ENCODE data around the gene PHLDA2. TPM values are rescaled to one million over a fixed set of nuclear protein-coding genes. Genes with fewer than 3 reads are reported as not detected.
A peak's percentile ranks its signal among the peaks of the same experiment; 100 is the strongest.
"Not testable (repeated sequence)": the region's sequence is repeated elsewhere in the genome, so short reads cannot be mapped to it uniquely, and the experiment has no call there.

PHLDA2 gene
- total and polyA plus RNA-seq, 4 experiments from 2014 or later, result 0.58 to 1.9 (median 1.1) TPM

DNA sequence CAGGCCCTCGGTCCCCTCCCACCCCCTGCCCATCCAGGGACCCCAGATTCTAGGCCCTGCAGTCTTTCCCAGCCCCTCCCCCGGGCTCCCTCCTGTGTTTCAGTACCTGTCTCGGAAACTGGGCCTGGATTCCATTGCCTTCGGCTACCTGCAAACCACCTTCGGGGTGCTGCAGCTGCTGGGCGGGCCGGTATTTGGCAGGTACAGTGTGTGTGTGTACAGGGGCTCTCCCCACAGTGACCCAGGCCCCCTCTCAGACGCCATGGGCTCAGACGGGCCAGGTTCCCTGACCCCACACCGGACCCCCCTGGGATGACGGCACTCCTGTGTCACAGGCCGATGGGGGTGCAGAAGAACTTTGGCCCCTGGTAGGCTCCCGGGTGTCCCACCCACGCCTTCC is 21.1 kb downstream of the PHLDA2 start:
- Histone ChIP-seq H3K27me3 (ENCODE audit: insufficient read depth, low read length) (no peaks in the 10 kb centered on the region), H3K4me1 (ENCODE audit: insufficient read depth, low read length) (peaks cover 9% of the 10 kb centered on the region), H3K4me3 (ENCODE audit: low read length in 2 of 2) (no peak overlapping the region), H3K36me3 (ENCODE audit: insufficient read depth, low read length) (no peaks in the 10 kb centered on the region), H3K27ac (ENCODE audit: low read depth, low read length) (no peak overlapping the region), H3K9me3 (ENCODE audit: control insufficient read depth in 1 of 2, low read length in 2 of 2) (no peaks in the 10 kb centered on the region)
- peaks cover 7 to 20% (median 13%) of the 10 kb centered on the region in 4 donors for H3K4me1 Mint-ChIP-seq
- intact Hi-C loops (cut with micrococcal nuclease), result no loop called here
- ChIA-PET POLR2A (ENCODE audit: partially characterized antibody) (no interaction called here), CTCF (ENCODE audit: partially characterized antibody) (no interaction called here)
- H3K27ac Mint-ChIP-seq, result no peak overlapping the region
- no peaks in the 10 kb centered on the region for H3K9me3 Mint-ChIP-seq
- peaks cover 6 to 23% of the 10 kb centered on the region in 2 donors for H3K36me3 Mint-ChIP-seq
- H3K4me3 Mint-ChIP-seq, result no peak overlapping the region
- H3K27me3 Mint-ChIP-seq, result no peaks in the 10 kb centered on the region
- DNase-seq, result no peak

DNA sequence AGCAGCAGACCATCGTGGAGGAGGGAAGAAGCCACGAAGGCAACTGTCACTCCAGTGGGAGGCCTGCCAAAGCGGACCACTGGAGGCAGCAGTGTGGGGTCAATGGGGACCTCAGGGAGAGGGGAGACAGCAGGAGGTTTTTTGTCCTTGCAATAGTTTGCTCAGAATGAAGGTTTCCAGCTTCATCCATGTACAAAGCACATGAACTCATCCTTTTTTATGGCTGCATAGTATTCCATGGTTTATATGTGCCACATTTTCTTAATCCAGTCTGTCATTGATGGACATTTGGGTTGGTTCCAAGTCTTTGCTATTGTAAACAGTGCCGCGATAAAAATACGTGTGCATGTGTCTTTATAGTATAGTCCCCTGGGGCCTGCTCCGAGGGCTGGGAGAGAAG is 23.9 kb downstream of the PHLDA2 start:
- Mint-ChIP-seq H3K4me1 (peaks cover 10 to 36% (median 23%) of the 10 kb centered on the region in 4 donors), H3K36me3 (peaks cover 6 to 23% of the 10 kb centered on the region in 2 donors), H3K27ac (peak overlapping the region in 1 of 7 donors; percentile 15)
- peaks cover 24% of the 10 kb centered on the region for H3K4me1 ChIP-seq (ENCODE audit: insufficient read depth, low read length)
- H3K4me3 Mint-ChIP-seq; H3K36me3 ChIP-seq (ENCODE audit: insufficient read depth, low read length); H3K27me3 ChIP-seq (ENCODE audit: insufficient read depth, low read length); POLR2A ChIA-PET (ENCODE audit: partially characterized antibody); H3K27ac ChIP-seq (ENCODE audit: low read depth, low read length); H3K4me3 ChIP-seq (ENCODE audit: low read length in 2 of 2); H3K27me3 Mint-ChIP-seq; H3K9me3 Mint-ChIP-seq; DNase-seq; intact Hi-C loops (cut with micrococcal nuclease); H3K9me3 ChIP-seq (ENCODE audit: control insufficient read depth in 1 of 2, low read length in 2 of 2): not testable (repeated sequence)
- CTCF ChIA-PET (ENCODE audit: partially characterized antibody), result interaction anchor here (2.9 to 3.9 kb wide), 2 partner anchors 12 to 17 kb away, joined by 11 to 20 read pairs; no protein-coding TSS in a partner anchor

- ChIA-PET CTCF (ENCODE audit: partially characterized antibody) (interaction anchor here (2.3 to 3.9 kb wide), 3 partner anchors 11 to 26 kb away, joined by 8 to 20 read pairs (median 11); no protein-coding TSS in a partner anchor), POLR2A (ENCODE audit: partially characterized antibody) (interaction anchor here (0.5 to 3.9 kb wide), 3 partner anchors 12 to 27 kb away, joined by 5 to 32 read pairs (median 5); partner anchors contain the start of gene PHLDA2)
- peak overlapping the region in 3 of 8 donors; percentile 68 to 81 (median 72) for H3K4me3 Mint-ChIP-seq
- H3K9me3 Mint-ChIP-seq, result peaks cover 0 to 2% (median 0%) of the 10 kb centered on the region in 8 donors
- H3K4me3 ChIP-seq (ENCODE audit: low read length in 2 of 2), result no peak overlapping the region
- no peaks in the 10 kb centered on the region for H3K27me3 Mint-ChIP-seq
- H3K9me3 ChIP-seq (ENCODE audit: control insufficient read depth in 1 of 2, low read length in 2 of 2), result no peaks in the 10 kb centered on the region
- H3K27ac Mint-ChIP-seq, result peak overlapping the region in 1 of 7 donors; percentile 68
- H3K27ac ChIP-seq (ENCODE audit: low read depth, low read length), result no peak overlapping the region
- H3K36me3 ChIP-seq (ENCODE audit: insufficient read depth, low read length), result no peaks in the 10 kb centered on the region
- H3K4me1 ChIP-seq (ENCODE audit: insufficient read depth, low read length), result peaks cover 30% of the 10 kb centered on the region
- intact Hi-C loops (cut with micrococcal nuclease), result no loop called here
- peaks cover 16 to 44% (median 29%) of the 10 kb centered on the region in 4 donors for H3K4me1 Mint-ChIP-seq
- H3K36me3 Mint-ChIP-seq, result peaks cover 6 to 23% of the 10 kb centered on the region in 2 donors
- H3K27me3 ChIP-seq (ENCODE audit: insufficient read depth, low read length), result no peaks in the 10 kb centered on the region
- no peak for DNase-seq
These were observed 24.8 kb downstream of the PHLDA2 start for GRCh38 chr11:2904153-2905052.

- Mint-ChIP-seq H3K27me3 (no peaks in the 10 kb centered on the region), H3K4me1 (peaks cover 24 to 52% (median 36%) of the 10 kb centered on the region in 4 donors), H3K36me3 (peaks cover 6 to 23% of the 10 kb centered on the region in 2 donors), H3K27ac (peak overlapping the region in 4 of 7 donors; percentile 46 to 70 (median 66)), H3K9me3 (peaks cover 0 to 2% (median 0%) of the 10 kb centered on the region in 8 donors), H3K4me3 (peak overlapping the region; percentile 48 to 84 (median 72))
- Histone ChIP-seq H3K27ac (ENCODE audit: low read depth, low read length) (no peak overlapping the region), H3K4me3 (ENCODE audit: low read length in 2 of 2) (no peak overlapping the region), H3K9me3 (ENCODE audit: control insufficient read depth in 1 of 2, low read length in 2 of 2) (no peaks in the 10 kb centered on the region), H3K4me1 (ENCODE audit: insufficient read depth, low read length) (peaks cover 38% of the 10 kb centered on the region), H3K27me3 (ENCODE audit: insufficient read depth, low read length) (no peaks in the 10 kb centered on the region), H3K36me3 (ENCODE audit: insufficient read depth, low read length) (no peaks in the 10 kb centered on the region)
- intact Hi-C loops (cut with micrococcal nuclease), result no loop called here
- no peak for DNase-seq
- CTCF ChIA-PET (ENCODE audit: partially characterized antibody), result interaction anchor here (1.5 to 3.9 kb wide), 4 partner anchors 11 to 599 kb away, joined by 4 to 20 read pairs (median 10); no protein-coding TSS in a partner anchor
- POLR2A ChIA-PET (ENCODE audit: partially characterized antibody), result interaction anchor here (0.5 to 3.9 kb wide), 5 partner anchors 11 to 608 kb away, joined by 3 to 32 read pairs (median 5); partner anchors contain the start of genes CDKN1C and PHLDA2
These were observed 25.6 kb downstream of the PHLDA2 start for GRCh38 chr11:2903672-2904011.

- Mint-ChIP-seq H3K36me3 (peaks cover 6 to 23% of the 10 kb centered on the region in 2 donors), H3K9me3 (peaks cover 0 to 2% (median 0%) of the 10 kb centered on the region in 8 donors), H3K27ac (peak overlapping the region in 6 of 7 donors; percentile 13 to 72 (median 35)), H3K27me3 (no peaks in the 10 kb centered on the region), H3K4me3 (peak overlapping the region; percentile 39 to 84 (median 80)), H3K4me1 (peaks cover 30 to 58% (median 42%) of the 10 kb centered on the region in 4 donors)
- Histone ChIP-seq H3K27me3 (ENCODE audit: insufficient read depth, low read length) (no peaks in the 10 kb centered on the region), H3K9me3 (ENCODE audit: control insufficient read depth in 1 of 2, low read length in 2 of 2) (no peaks in the 10 kb centered on the region), H3K4me1 (ENCODE audit: insufficient read depth, low read length) (peaks cover 44% of the 10 kb centered on the region), H3K4me3 (ENCODE audit: low read length in 2 of 2) (peak overlapping the region; percentile 28 to 67), H3K27ac (ENCODE audit: low read depth, low read length) (peak overlapping the region; percentile 65), H3K36me3 (ENCODE audit: insufficient read depth, low read length) (no peaks in the 10 kb centered on the region)
- POLR2A ChIA-PET (ENCODE audit: partially characterized antibody), result interaction anchor here (0.5 to 3.9 kb wide), 12 partner anchors 11 to 607 kb away, joined by 3 to 32 read pairs (median 4); partner anchors contain the start of genes CDKN1C and PHLDA2
- intact Hi-C loops (cut with micrococcal nuclease), result loop anchor here (1.0 kb wide), 2 partner anchors 18 to 503 kb away; partner anchors contain the start of genes CDKN1C and TSSC4
- CTCF ChIA-PET (ENCODE audit: partially characterized antibody), result interaction anchor here (0.8 to 3.9 kb wide), 5 partner anchors 10 to 598 kb away, joined by 4 to 20 read pairs (median 8); no protein-coding TSS in a partner anchor
- no peak for DNase-seq
These were observed 26.2 kb downstream of the PHLDA2 start for GRCh38 chr11:2902784-2903671.

DNA sequence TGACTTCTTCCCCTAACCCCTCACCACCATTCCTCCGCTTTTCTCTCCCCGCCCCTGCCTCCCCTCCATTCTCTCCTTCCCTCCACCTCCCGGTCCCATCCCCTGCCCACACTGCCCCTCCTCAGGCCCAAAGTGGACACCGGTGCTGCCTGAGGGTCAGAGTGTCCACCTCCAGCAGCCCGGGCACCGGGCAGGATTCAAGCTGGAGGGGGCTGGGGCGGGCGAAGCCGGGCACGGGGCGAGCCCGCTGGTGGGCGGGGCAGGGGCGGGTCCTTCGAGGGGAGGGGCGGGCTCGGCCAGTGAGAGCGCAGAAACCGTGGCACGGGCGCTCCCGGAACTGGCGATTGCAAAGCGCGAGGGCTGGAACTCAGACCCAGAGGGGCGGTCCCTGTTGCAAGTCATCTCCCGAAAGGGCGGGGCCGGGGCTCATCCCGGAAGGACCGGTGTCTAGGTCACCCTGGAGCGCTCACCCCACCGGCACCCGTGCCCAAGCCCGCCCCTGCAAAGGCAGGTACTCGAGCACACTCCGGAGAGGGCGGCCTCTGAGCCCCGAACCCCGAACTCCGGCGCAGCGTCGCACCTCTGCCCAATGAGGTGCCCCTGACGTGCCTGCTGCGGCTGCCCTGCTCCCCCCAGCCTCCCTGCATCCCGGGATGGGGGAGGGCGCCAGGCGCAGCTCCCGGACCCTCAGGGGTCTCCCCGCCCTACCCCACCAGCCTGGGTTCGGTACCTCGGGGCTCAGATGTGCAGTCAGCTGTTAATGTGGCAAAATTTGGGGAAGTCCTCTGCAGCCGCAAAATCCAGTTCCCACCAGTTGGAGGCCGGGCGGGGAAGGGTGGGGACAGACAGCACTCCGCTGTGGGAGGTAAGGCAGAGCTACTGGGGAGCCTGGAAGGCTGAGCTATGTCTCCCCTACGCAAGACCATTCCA is 27.1 kb downstream of the PHLDA2 start:
- intact Hi-C loops (cut with micrococcal nuclease), result loop anchor here (1.0 kb wide), 2 partner anchors 17 to 502 kb away; partner anchors contain the start of genes CDKN1C and TSSC4
- Histone ChIP-seq H3K4me3 (ENCODE audit: low read length in 2 of 2) (peak overlapping the region; percentile 28 to 67), H3K36me3 (ENCODE audit: insufficient read depth, low read length) (no peaks in the 10 kb centered on the region), H3K4me1 (ENCODE audit: insufficient read depth, low read length) (peaks cover 49% of the 10 kb centered on the region), H3K9me3 (ENCODE audit: control insufficient read depth in 1 of 2, low read length in 2 of 2) (no peaks in the 10 kb centered on the region), H3K27me3 (ENCODE audit: insufficient read depth, low read length) (no peaks in the 10 kb centered on the region), H3K27ac (ENCODE audit: low read depth, low read length) (peak overlapping the region; percentile 65)
- peak overlapping the region; percentile 29 to 90 (median 72) for H3K27ac Mint-ChIP-seq
- peak; percentile 81 to 92 (median 84) for DNase-seq
- ChIA-PET POLR2A (ENCODE audit: partially characterized antibody) (interaction anchor here (0.7 to 3.9 kb wide), 10 partner anchors 10 to 606 kb away, joined by 3 to 32 read pairs (median 4); partner anchors contain the start of gene PHLDA2), CTCF (ENCODE audit: partially characterized antibody) (interaction anchor here (0.8 to 3.9 kb wide), 5 partner anchors 9 to 597 kb away, joined by 3 to 20 read pairs (median 8); no protein-coding TSS in a partner anchor)
- peak overlapping the region; percentile 73 to 86 (median 79) for H3K4me3 Mint-ChIP-seq
- H3K9me3 Mint-ChIP-seq, result peaks cover 0 to 2% (median 0%) of the 10 kb centered on the region in 8 donors
- H3K36me3 Mint-ChIP-seq, result peaks cover 6 to 23% of the 10 kb centered on the region in 2 donors
- no peaks in the 10 kb centered on the region for H3K27me3 Mint-ChIP-seq
- peaks cover 34 to 66% (median 48%) of the 10 kb centered on the region in 4 donors for H3K4me1 Mint-ChIP-seq
